ENCODE measurements around the gene RHD.
"Not testable (repeated sequence)": the region's sequence is repeated elsewhere in the genome, so short reads cannot be mapped to it uniquely, and the experiment has no call there.

Gene RHD

DNA sequence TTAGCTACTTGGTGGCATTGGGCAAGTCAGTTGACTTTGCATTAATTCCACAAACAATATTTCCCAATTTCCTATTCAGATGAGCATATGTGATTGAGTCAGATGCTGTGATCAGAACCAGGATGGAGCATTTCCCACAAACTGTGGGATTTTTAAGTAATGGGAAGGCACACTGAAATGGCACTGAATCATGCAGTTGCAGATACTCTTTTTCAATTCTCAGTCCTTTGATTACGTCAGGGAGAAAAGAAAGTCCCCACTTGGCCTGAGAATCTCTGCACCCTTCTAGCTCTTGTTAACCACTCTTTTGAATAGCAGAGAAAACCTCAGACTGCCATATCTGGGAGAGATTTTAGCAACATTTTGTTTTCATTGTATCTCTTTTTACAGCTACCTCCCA, 36.8 kb downstream of the RHD start:
- not testable (repeated sequence) for H3K4me3 ChIP-seq (ENCODE audit: extremely low read depth, insufficient read depth, low read length, poor library complexity, severe bottlenecking); H3K27ac ChIP-seq (ENCODE audit: low read depth, low read length, severe bottlenecking); H3K36me3 ChIP-seq (ENCODE audit: control insufficient read depth, insufficient read depth, low read length); H3K4me1 ChIP-seq (ENCODE audit: control insufficient read depth, insufficient read depth, low read length, poor library complexity, severe bottlenecking); H3K9me3 ChIP-seq (ENCODE audit: control insufficient read depth, low read length)
- 100% methylated on average over 1 of the region's 1 CpG; no CpG with 5 or more reads in 1 of the 2 experiments for WGBS, 2 experiments (ENCODE audit: insufficient coverage in 2 of 2)

- H3K9me3 ChIP-seq (ENCODE audit: control insufficient read depth, low read length); H3K36me3 ChIP-seq (ENCODE audit: control insufficient read depth, insufficient read depth, low read length); H3K4me1 ChIP-seq (ENCODE audit: control insufficient read depth, insufficient read depth, low read length, poor library complexity, severe bottlenecking); H3K4me3 ChIP-seq (ENCODE audit: extremely low read depth, insufficient read depth, low read length, poor library complexity, severe bottlenecking); H3K27ac ChIP-seq (ENCODE audit: low read depth, low read length, severe bottlenecking): not testable (repeated sequence)
- no CpG with 5 or more reads among the region's 1 CpG for WGBS, 2 experiments (ENCODE audit: insufficient coverage in 2 of 2)
Observed at GRCh38 chr1:25309486-25309885, 37.2 kb downstream of the RHD start.

GRCh38 chr1:25312806-25313470, 40.6 kb downstream of the RHD start:
- H3K9me3 ChIP-seq (ENCODE audit: control insufficient read depth, low read length); H3K4me1 ChIP-seq (ENCODE audit: control insufficient read depth, insufficient read depth, low read length, poor library complexity, severe bottlenecking); H3K27ac ChIP-seq (ENCODE audit: low read depth, low read length, severe bottlenecking); H3K36me3 ChIP-seq (ENCODE audit: control insufficient read depth, insufficient read depth, low read length); H3K4me3 ChIP-seq (ENCODE audit: extremely low read depth, insufficient read depth, low read length, poor library complexity, severe bottlenecking): not testable (repeated sequence)

- not testable (repeated sequence) for H3K4me3 ChIP-seq (ENCODE audit: extremely low read depth, insufficient read depth, low read length, poor library complexity, severe bottlenecking); H3K9me3 ChIP-seq (ENCODE audit: control insufficient read depth, low read length); H3K4me1 ChIP-seq (ENCODE audit: control insufficient read depth, insufficient read depth, low read length, poor library complexity, severe bottlenecking); H3K27ac ChIP-seq (ENCODE audit: low read depth, low read length, severe bottlenecking); H3K36me3 ChIP-seq (ENCODE audit: control insufficient read depth, insufficient read depth, low read length)
- 92 to 98% methylated on average over 5 to 7 of the region's 9 CpGs for WGBS, 2 experiments (ENCODE audit: insufficient coverage in 2 of 2)
Observed at GRCh38 chr1:25320314-25320938, 48.1 kb downstream of the RHD start.

GRCh38 chr1:25322127-25322526, 49.8 kb downstream of the RHD start:
- not testable (repeated sequence) for H3K9me3 ChIP-seq (ENCODE audit: control insufficient read depth, low read length); H3K4me1 ChIP-seq (ENCODE audit: control insufficient read depth, insufficient read depth, low read length, poor library complexity, severe bottlenecking); H3K36me3 ChIP-seq (ENCODE audit: control insufficient read depth, insufficient read depth, low read length); H3K4me3 ChIP-seq (ENCODE audit: extremely low read depth, insufficient read depth, low read length, poor library complexity, severe bottlenecking); H3K27ac ChIP-seq (ENCODE audit: low read depth, low read length, severe bottlenecking)
- no CpG with 5 or more reads among the region's 9 CpGs for whole genome bisulfite sequencing, 2 experiments (ENCODE audit: insufficient coverage in 2 of 2)

GRCh38 chr1:25324407-25324806, 52.1 kb downstream of the RHD start:
- not testable (repeated sequence) for H3K4me1 ChIP-seq (ENCODE audit: control insufficient read depth, insufficient read depth, low read length, poor library complexity, severe bottlenecking); H3K36me3 ChIP-seq (ENCODE audit: control insufficient read depth, insufficient read depth, low read length); H3K27ac ChIP-seq (ENCODE audit: low read depth, low read length, severe bottlenecking); H3K4me3 ChIP-seq (ENCODE audit: extremely low read depth, insufficient read depth, low read length, poor library complexity, severe bottlenecking); H3K9me3 ChIP-seq (ENCODE audit: control insufficient read depth, low read length)
- WGBS, 2 experiments (ENCODE audit: insufficient coverage in 2 of 2), result no CpG with 5 or more reads among the region's 3 CpGs

DNA sequence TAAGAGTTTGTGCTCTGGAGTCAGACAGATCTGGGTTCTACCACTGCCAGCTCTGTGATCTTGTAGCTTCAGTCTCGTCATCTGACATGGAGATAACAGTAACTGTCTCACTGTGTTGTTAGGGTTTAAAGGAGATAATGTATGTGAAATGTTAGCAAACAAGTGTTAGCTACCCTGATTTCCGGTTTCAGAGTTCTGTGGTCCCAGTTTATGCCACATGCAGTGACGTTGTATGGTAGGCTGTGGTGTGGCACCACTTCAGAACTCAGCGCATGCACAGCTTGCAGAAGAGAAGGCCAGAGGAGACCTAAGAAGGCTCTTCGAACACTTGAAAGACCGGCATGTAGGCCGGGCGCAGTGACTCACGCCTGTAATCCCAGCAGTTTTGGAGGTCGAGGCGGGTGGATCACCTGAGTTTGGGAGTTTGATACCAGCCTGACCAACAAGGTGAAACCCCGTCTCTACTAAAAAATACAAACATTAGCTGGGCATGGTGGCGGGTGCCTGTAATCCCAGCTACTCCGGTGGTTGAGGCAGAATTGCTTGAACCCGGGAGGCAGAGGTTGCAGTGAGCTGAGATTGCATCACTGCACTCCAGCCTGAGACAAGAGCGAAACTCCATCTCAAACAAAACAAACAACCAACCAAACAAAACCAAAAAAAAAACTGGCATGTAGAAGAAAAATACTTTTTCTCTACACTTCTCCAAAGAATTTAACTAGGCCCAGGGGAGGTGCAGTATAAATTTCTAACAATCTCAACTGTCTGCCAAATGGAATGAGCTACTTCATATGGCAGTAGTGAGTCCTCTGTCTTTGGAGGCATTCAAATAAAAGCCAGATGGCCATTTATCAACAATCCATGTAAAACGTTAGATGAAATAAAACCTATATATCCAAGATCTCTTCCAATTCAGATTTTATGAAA, 55.8 kb downstream of the RHD start:
- WGBS, 2 experiments (ENCODE audit: insufficient coverage in 2 of 2), result no CpG with 5 or more reads among the region's 17 CpGs
- not testable (repeated sequence) for H3K4me1 ChIP-seq (ENCODE audit: control insufficient read depth, insufficient read depth, low read length, poor library complexity, severe bottlenecking); H3K27ac ChIP-seq (ENCODE audit: low read depth, low read length, severe bottlenecking); H3K36me3 ChIP-seq (ENCODE audit: control insufficient read depth, insufficient read depth, low read length); H3K4me3 ChIP-seq (ENCODE audit: extremely low read depth, insufficient read depth, low read length, poor library complexity, severe bottlenecking); H3K9me3 ChIP-seq (ENCODE audit: control insufficient read depth, low read length)

- not testable (repeated sequence) for H3K4me1 ChIP-seq (ENCODE audit: control insufficient read depth, insufficient read depth, low read length, poor library complexity, severe bottlenecking); H3K9me3 ChIP-seq (ENCODE audit: control insufficient read depth, low read length); H3K4me3 ChIP-seq (ENCODE audit: extremely low read depth, insufficient read depth, low read length, poor library complexity, severe bottlenecking); H3K36me3 ChIP-seq (ENCODE audit: control insufficient read depth, insufficient read depth, low read length); H3K27ac ChIP-seq (ENCODE audit: low read depth, low read length, severe bottlenecking)
- 100% methylated on average over 4 of the region's 4 CpGs; no CpG with 5 or more reads in 1 of the 2 experiments for WGBS, 2 experiments (ENCODE audit: insufficient coverage in 2 of 2)
Observed at GRCh38 chr1:25328791-25329185, 56.5 kb downstream of the RHD start.

- not testable (repeated sequence) for H3K4me3 ChIP-seq (ENCODE audit: extremely low read depth, insufficient read depth, low read length, poor library complexity, severe bottlenecking)
Observed at GRCh38 chr1:25329336-25329735, 57.0 kb downstream of the RHD start.

DNA sequence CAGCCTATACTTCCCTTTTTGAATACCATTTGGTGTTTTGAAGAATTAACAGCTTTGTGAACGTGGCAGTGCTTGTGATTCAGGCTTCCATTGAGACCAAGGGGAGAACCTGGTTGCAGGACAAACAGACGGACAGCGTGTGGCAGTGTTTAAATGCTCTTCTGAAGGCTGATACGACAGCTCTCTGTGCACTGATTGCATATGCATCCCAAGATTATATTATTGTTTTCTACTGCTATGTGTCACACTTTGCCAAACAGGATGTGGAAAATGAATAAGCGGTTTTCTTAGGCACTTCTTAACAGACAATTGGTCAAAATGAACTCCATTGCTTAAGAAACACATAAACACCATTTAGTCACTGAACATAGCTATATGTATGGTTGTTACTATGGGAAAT, 57.6 kb downstream of the RHD start:
- not testable (repeated sequence) for H3K4me1 ChIP-seq (ENCODE audit: control insufficient read depth, insufficient read depth, low read length, poor library complexity, severe bottlenecking); H3K36me3 ChIP-seq (ENCODE audit: control insufficient read depth, insufficient read depth, low read length); H3K27ac ChIP-seq (ENCODE audit: low read depth, low read length, severe bottlenecking); H3K4me3 ChIP-seq (ENCODE audit: extremely low read depth, insufficient read depth, low read length, poor library complexity, severe bottlenecking); H3K9me3 ChIP-seq (ENCODE audit: control insufficient read depth, low read length)
- WGBS, 2 experiments (ENCODE audit: insufficient coverage in 2 of 2), result no CpG with 5 or more reads among the region's 5 CpGs

More at GRCh38 chr1:25329336-25329735, 57.0 kb downstream of the RHD start:
- H3K27ac ChIP-seq (ENCODE audit: low read depth, low read length, severe bottlenecking); H3K4me1 ChIP-seq (ENCODE audit: control insufficient read depth, insufficient read depth, low read length, poor library complexity, severe bottlenecking); H3K9me3 ChIP-seq (ENCODE audit: control insufficient read depth, low read length); H3K36me3 ChIP-seq (ENCODE audit: control insufficient read depth, insufficient read depth, low read length): not testable (repeated sequence)
- 93 to 100% methylated on average over 3 to 5 of the region's 5 CpGs for WGBS, 2 experiments (ENCODE audit: insufficient coverage in 2 of 2)

- H3K4me1 ChIP-seq (ENCODE audit: control insufficient read depth, insufficient read depth, low read length, poor library complexity, severe bottlenecking), result not testable (repeated sequence)
Observed at GRCh38 chr1:25336922-25337354, 64.6 kb downstream of the RHD start.

More at GRCh38 chr1:25336922-25337354, 64.6 kb downstream of the RHD start:
- peak overlapping the region; percentile 51 for H3K4me3 ChIP-seq (ENCODE audit: extremely low read depth, insufficient read depth, low read length, poor library complexity, severe bottlenecking)
- not testable (repeated sequence) for H3K9me3 ChIP-seq (ENCODE audit: control insufficient read depth, low read length); H3K27ac ChIP-seq (ENCODE audit: low read depth, low read length, severe bottlenecking)
- WGBS, 2 experiments (ENCODE audit: insufficient coverage in 2 of 2), result 0 to 3% methylated on average over 2 to 6 of the region's 29 CpGs
- H3K36me3 ChIP-seq (ENCODE audit: control insufficient read depth, insufficient read depth, low read length), result peaks cover 14% of the 10 kb centered on the region
